Activated T-cell treated with anti-CD3 and anti-CD28 coated beads, Interleukin-2, amount 50 U/mL, for 72 hours (primary cell): ENCODE results near the gene SVOPL. TPM values are rescaled to one million over a fixed set of nuclear protein-coding genes. Genes with fewer than 3 reads are reported as not detected.

Experiments used
- ATAC-seq, 2 donors: fragments of 150-1000 bp; cut with Tn5 transposase; replicated peaks in 1 of 2; 2 replicates each; pipeline ENCODE4 v1.10.0; 2021; ENCODE audit warnings: moderate library complexity in 2 of 2, mild to moderate bottlenecking in 1 of 2
- DNase-seq, 2 donors: peaks; one replicate each; pipeline ENCODE4 v3.0.0; 2021 to 2022; ENCODE audit warnings: mixed read lengths in 1 of 2
- H3K27ac Mint-ChIP-seq: one replicate; pipeline ENCODE4 v1.8.0; 2022; ENCODE audit warnings: mild to moderate bottlenecking, moderate library complexity, mixed read lengths
- H3K27me3 Mint-ChIP-seq: one replicate; pipeline ENCODE4 v1.8.0; 2022; ENCODE audit warnings: low read depth, mixed read lengths
- H3K36me3 Mint-ChIP-seq, 2 donors: one replicate each; pipeline ENCODE4 v1.8.0; 2022; ENCODE audit warnings: mixed read lengths in 2 of 2, mild to moderate bottlenecking in 1 of 2; ENCODE audit not compliant: insufficient read depth in 2 of 2
- H3K4me1 Mint-ChIP-seq: one replicate; pipeline ENCODE4 v1.8.0; 2022; ENCODE audit warnings: low read depth, mixed read lengths
- H3K4me3 Mint-ChIP-seq, 2 donors: one replicate each; pipeline ENCODE4 v1.8.0; 2022; ENCODE audit warnings: mild to moderate bottlenecking in 2 of 2, mixed read lengths in 2 of 2, moderate library complexity in 2 of 2
- H3K9me3 Mint-ChIP-seq, 2 donors: one replicate each; pipeline ENCODE4 v1.8.0; 2022; ENCODE audit warnings: mixed read lengths in 2 of 2
- total RNA-seq, 2 donors: library from RNA; stranded (reverse); gene quantifications; one replicate each; pipeline ENCODE4 v1.2.3, GENCODE V29; 2022

The SVOPL gene
- total RNA-seq, 2 donors from 2014 or later, result not detected

GRCh38 chr7:138575897-138576428 is 125.2 kb downstream of the SVOPL start:
- H3K4me3 Mint-ChIP-seq, result no peak overlapping the region
- H3K27me3 Mint-ChIP-seq, result no peaks in the 10 kb centered on the region
- no peaks in the 10 kb centered on the region for H3K4me1 Mint-ChIP-seq
- ATAC-seq, result no peak
- H3K9me3 Mint-ChIP-seq, result no peaks in the 10 kb centered on the region
- peak overlapping the region; percentile 20 for H3K27ac Mint-ChIP-seq
- no peak for DNase-seq
- H3K36me3 Mint-ChIP-seq, result peaks cover 1 to 17% of the 10 kb centered on the region in 2 donors

GRCh38 chr7:138573741-138574140 is 127.4 kb downstream of the SVOPL start:
- peaks cover 5 to 26% of the 10 kb centered on the region in 2 donors for H3K36me3 Mint-ChIP-seq
- ATAC-seq (no peak), DNase-seq (no peak)
- H3K4me3 Mint-ChIP-seq, result no peak overlapping the region
- no peaks in the 10 kb centered on the region for H3K4me1 Mint-ChIP-seq
- no peaks in the 10 kb centered on the region for H3K9me3 Mint-ChIP-seq
- no peaks in the 10 kb centered on the region for H3K27me3 Mint-ChIP-seq
- H3K27ac Mint-ChIP-seq, result no peak overlapping the region

DNA sequence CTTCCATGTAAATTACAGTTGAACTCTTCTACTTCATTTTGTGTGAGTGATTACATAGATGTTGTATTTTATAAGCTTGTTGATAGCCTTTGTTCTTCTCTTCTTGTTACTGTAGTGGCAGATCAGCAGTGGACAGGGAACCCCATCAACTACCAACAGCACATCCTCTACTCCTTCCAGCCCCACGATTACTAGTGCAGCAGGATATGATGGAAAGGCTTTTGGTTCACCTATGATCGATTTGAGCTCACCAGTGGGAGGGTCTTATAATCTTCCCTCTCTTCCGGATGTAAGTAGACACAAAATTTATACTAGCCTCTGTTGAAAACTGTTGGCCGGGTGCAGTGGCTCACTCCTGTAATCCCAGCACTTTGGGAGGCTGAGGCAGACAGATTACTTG is 130.4 kb downstream of the SVOPL start:
- Mint-ChIP-seq H3K9me3 (peaks cover 0 to 2% of the 10 kb centered on the region in 2 donors), H3K4me1 (no peaks in the 10 kb centered on the region), H3K27me3 (no peaks in the 10 kb centered on the region), H3K27ac (no peak overlapping the region), H3K36me3 (peaks cover 9 to 31% of the 10 kb centered on the region in 2 donors), H3K4me3 (no peak overlapping the region)
- DNase-seq (no peak), ATAC-seq (no peak)

DNA sequence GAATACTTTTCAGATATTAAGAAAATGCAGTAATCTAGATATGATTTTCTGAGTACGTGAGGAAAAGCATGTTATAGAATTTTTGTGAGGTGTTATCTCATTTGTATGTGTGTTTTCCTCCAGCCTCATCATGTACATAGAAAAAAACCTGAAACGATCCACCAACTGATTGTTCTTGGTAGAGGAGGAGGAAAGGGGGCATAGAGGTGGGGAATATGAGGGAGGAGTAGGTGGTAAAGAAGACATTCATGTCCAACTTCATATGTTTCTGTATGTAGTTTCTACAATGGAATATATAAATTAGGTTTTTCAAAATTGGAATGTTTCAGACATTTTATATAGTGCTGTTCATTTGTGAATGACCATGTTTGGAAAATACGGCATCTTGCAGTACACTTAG is 131.7 kb downstream of the SVOPL start:
- no peak overlapping the region for H3K4me3 Mint-ChIP-seq
- no peak overlapping the region for H3K27ac Mint-ChIP-seq
- ATAC-seq (no peak), DNase-seq (no peak)
- no peaks in the 10 kb centered on the region for H3K4me1 Mint-ChIP-seq
- no peaks in the 10 kb centered on the region for H3K27me3 Mint-ChIP-seq
- peaks cover 3 to 11% of the 10 kb centered on the region in 2 donors for H3K9me3 Mint-ChIP-seq
- H3K36me3 Mint-ChIP-seq, result peaks cover 20 to 44% of the 10 kb centered on the region in 2 donors

- ATAC-seq, result no peak
- no peaks in the 10 kb centered on the region for H3K27me3 Mint-ChIP-seq
- no peak overlapping the region for H3K27ac Mint-ChIP-seq
- no peak overlapping the region for H3K4me3 Mint-ChIP-seq
- H3K9me3 Mint-ChIP-seq, result peaks cover 3 to 18% of the 10 kb centered on the region in 2 donors
- H3K4me1 Mint-ChIP-seq, result no peaks in the 10 kb centered on the region
- H3K36me3 Mint-ChIP-seq, result peaks cover 28 to 48% of the 10 kb centered on the region in 2 donors
- DNase-seq, result no peak
Measured at GRCh38 chr7:138568655-138569054, 132.5 kb downstream of the SVOPL start.

DNA sequence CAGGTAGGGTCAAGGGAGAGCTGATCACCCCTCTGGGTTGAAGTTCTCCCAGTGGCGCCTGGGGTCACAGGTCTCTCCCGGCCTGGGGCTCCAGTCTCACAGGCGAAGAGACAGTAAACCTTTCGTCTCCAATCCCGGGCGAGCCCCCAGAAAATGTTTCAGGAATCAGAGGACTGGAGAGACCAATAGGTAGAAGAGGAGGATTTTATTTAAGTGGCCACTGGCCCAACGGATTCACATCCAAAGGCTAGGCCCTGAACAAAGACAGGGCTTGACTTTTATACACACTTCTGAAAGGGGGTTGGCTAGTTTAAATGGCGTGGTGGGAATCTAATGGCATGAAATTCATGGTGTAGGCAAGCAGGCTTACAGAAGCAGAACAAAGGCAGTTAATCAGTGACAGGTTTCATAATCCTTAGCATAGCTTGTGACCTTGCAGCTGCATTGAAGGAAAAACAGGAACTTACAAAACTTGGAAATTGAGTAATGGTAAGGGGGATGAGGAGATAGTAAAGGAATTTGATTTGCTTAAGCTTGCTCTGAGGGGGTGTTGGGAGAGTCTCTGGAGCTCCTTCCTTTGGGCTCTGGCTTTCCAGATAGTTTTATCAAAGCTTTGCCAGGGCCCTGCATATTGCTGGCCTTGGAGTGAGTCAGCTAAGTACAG is 135.6 kb downstream of the SVOPL start:
- no peaks in the 10 kb centered on the region for H3K27me3 Mint-ChIP-seq
- DNase-seq (no peak), ATAC-seq (no peak)
- no peak overlapping the region for H3K27ac Mint-ChIP-seq
- peaks cover 7 to 30% of the 10 kb centered on the region in 2 donors for H3K9me3 Mint-ChIP-seq
- no peaks in the 10 kb centered on the region for H3K4me1 Mint-ChIP-seq
- no peak overlapping the region for H3K4me3 Mint-ChIP-seq
- peaks cover 41 to 57% of the 10 kb centered on the region in 2 donors for H3K36me3 Mint-ChIP-seq

- H3K4me3 Mint-ChIP-seq, result no peak overlapping the region
- no peak overlapping the region for H3K27ac Mint-ChIP-seq
Measured at GRCh38 chr7:138565071-138565450, 136.1 kb downstream of the SVOPL start.

GRCh38 chr7:138564365-138564764 is 136.8 kb downstream of the SVOPL start:
- ATAC-seq, result no peak
- H3K9me3 Mint-ChIP-seq, result peaks cover 7 to 35% of the 10 kb centered on the region in 2 donors
- H3K36me3 Mint-ChIP-seq, result peaks cover 43 to 65% of the 10 kb centered on the region in 2 donors
- H3K4me3 Mint-ChIP-seq, result no peak overlapping the region
- no peaks in the 10 kb centered on the region for H3K4me1 Mint-ChIP-seq
- no peak overlapping the region for H3K27ac Mint-ChIP-seq
- no peaks in the 10 kb centered on the region for H3K27me3 Mint-ChIP-seq
- DNase-seq, result no peak

More at GRCh38 chr7:138565071-138565450, 136.1 kb downstream of the SVOPL start:
- DNase-seq (no peak), ATAC-seq (no peak)
- Mint-ChIP-seq H3K27me3 (no peaks in the 10 kb centered on the region), H3K36me3 (peaks cover 43 to 61% of the 10 kb centered on the region in 2 donors), H3K9me3 (peaks cover 7 to 34% of the 10 kb centered on the region in 2 donors), H3K4me1 (no peaks in the 10 kb centered on the region)

DNA sequence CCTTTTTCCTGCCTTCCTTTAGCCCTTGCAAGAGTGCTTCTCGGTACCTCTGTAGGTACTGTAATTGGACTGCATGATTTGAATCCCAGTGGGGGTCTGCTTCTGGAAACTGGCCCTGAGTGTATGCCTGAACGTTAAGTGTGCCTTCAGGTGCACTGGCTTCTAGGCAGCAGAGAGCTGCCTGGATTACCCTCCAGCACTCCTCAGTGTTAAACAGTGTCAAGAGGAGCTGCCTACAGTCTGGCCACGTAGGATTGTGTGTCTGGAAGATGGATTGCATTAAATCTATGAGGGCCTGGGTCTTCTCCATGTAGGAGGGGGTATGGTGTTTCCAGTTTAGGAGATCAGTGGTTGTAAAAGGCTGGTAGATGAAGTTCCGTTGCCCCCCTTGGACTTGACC is 137.4 kb downstream of the SVOPL start:
- H3K36me3 Mint-ChIP-seq, result peaks cover 42 to 63% of the 10 kb centered on the region in 2 donors
- ATAC-seq (no peak), DNase-seq (no peak)
- H3K27ac Mint-ChIP-seq, result no peak overlapping the region
- peaks cover 7 to 35% of the 10 kb centered on the region in 2 donors for H3K9me3 Mint-ChIP-seq
- H3K4me1 Mint-ChIP-seq, result no peaks in the 10 kb centered on the region
- no peak overlapping the region for H3K4me3 Mint-ChIP-seq
- H3K27me3 Mint-ChIP-seq, result no peaks in the 10 kb centered on the region

DNA sequence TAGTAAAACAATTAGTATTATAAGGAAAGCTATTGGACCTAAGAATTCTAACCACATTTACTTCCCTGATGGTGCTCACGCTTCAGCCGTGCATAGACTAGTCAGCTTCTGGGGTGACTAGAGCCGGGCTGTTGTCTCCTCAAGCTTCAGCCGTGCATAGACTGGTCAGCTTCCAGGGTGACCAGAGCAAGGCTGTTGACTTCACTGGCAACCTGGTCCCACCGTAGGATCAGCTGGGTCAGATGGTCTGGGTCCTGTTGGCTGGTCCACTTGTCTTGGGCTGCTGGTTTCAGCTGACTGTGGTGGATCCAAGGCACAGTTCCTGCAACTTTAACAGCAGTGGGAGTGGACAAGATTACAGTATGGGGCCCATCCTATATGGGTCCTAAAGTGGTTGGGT is 141.7 kb downstream of the SVOPL start:
- no peaks in the 10 kb centered on the region for H3K4me1 Mint-ChIP-seq
- H3K36me3 Mint-ChIP-seq, result peaks cover 56 to 73% of the 10 kb centered on the region in 2 donors
- H3K4me3 Mint-ChIP-seq, result no peak overlapping the region
- ATAC-seq, result no peak
- no peak for DNase-seq
- H3K27me3 Mint-ChIP-seq, result no peaks in the 10 kb centered on the region
- H3K9me3 Mint-ChIP-seq, result peaks cover 15 to 40% of the 10 kb centered on the region in 2 donors
- H3K27ac Mint-ChIP-seq, result no peak overlapping the region

DNA sequence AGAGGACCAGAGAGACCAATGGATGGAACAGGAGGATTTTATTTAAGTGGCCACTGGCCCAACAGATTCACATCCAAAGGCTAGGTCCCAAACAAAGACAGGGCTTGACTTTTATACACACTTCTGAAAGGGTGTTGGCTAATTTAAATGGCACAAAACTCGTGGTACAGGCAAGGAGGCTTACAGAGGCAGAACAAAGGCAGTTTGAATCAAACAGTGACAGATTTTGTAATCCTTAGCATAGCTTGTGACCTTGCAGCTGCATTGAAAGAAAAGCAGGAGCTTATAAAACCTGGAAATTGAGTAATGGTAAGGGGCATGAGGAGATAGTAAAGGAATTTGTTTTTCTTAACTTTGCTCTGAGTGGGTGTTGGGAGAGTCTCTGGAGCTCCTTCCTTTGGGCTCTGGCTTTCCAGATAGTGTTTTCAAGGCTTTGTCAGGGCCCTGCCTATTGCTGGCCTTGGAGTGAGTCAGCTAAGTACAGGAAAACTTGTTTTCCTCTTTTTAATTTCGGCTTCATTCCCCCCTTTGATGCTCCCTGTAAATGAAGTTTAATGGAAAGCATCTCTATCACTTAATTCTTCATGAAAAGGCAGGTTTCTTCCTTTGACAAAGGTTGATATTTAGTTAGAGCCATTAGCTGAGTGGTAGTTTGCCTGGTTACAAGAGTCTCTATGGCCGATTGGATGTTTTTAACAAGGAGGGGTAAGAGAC is 144.2 kb downstream of the SVOPL start:
- Mint-ChIP-seq H3K36me3 (peaks cover 50 to 70% of the 10 kb centered on the region in 2 donors), H3K27me3 (no peaks in the 10 kb centered on the region), H3K27ac (no peak overlapping the region), H3K4me1 (no peaks in the 10 kb centered on the region), H3K9me3 (peaks cover 15 to 24% of the 10 kb centered on the region in 2 donors), H3K4me3 (no peak overlapping the region)
- no peak for ATAC-seq
- DNase-seq, result no peak

- H3K36me3 Mint-ChIP-seq, result peaks cover 49 to 71% of the 10 kb centered on the region in 2 donors
- no peak overlapping the region for H3K4me3 Mint-ChIP-seq
- ATAC-seq (no peak), DNase-seq (no peak)
- H3K27me3 Mint-ChIP-seq, result no peaks in the 10 kb centered on the region
- H3K27ac Mint-ChIP-seq, result no peak overlapping the region
- H3K4me1 Mint-ChIP-seq, result no peaks in the 10 kb centered on the region
- H3K9me3 Mint-ChIP-seq, result peaks cover 14 to 21% of the 10 kb centered on the region in 2 donors
Measured at GRCh38 chr7:138555684-138556083, 145.5 kb downstream of the SVOPL start.

DNA sequence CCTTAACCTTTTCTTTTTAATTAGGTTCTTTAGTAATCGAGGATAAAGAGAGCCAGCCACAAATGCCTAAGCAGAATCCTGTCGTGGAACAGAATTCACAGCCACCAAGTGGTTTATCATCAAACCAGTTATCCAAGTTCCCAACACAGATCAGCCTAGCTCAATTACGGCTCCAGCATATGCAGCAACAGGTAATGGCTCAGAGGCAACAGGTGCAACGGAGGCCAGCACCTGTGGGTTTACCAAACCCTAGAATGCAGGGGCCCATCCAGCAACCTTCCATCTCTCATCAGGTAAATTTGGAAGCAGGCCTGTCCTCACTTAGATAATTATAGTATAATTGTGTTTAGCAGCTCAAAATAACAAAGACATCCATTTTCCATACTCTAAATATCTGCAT is 146.5 kb downstream of the SVOPL start:
- H3K27ac Mint-ChIP-seq, result no peak overlapping the region
- H3K36me3 Mint-ChIP-seq, result peaks cover 53 to 70% of the 10 kb centered on the region in 2 donors
- no peak overlapping the region for H3K4me3 Mint-ChIP-seq
- no peaks in the 10 kb centered on the region for H3K4me1 Mint-ChIP-seq
- no peaks in the 10 kb centered on the region for H3K27me3 Mint-ChIP-seq
- DNase-seq, result no peak
- H3K9me3 Mint-ChIP-seq, result peaks cover 14 to 17% of the 10 kb centered on the region in 2 donors
- no peak for ATAC-seq
